Suprapubic skin (tissue), 4 donors: ENCODE results near the gene HNRNPLL.
"Not testable (repeated sequence)": the region's sequence is repeated elsewhere in the genome, so short reads cannot be mapped to it uniquely, and the experiment has no call there.

Experiments
- EP300 ChIP-seq: sonication (generic); formaldehyde crosslinking; IDR thresholded peaks from one replicate; pipeline ENCODE4 v1.6.1; 2017; ENCODE audit warnings: antibody characterized with exemption
- POLR2A ChIP-seq, 2 donors: fragments of 450-650 bp; IDR thresholded peaks; one replicate each; pipeline ENCODE4 v1.6.1; 2017; ENCODE audit warnings: antibody characterized with exemption in 2 of 2, mild to moderate bottlenecking in 2 of 2, moderate library complexity in 2 of 2
- POLR2AphosphoS5 ChIP-seq, 3 donors: sonication (generic); formaldehyde crosslinking; IDR thresholded peaks; one replicate each; pipeline ENCODE4 v1.6.1; 2017; ENCODE audit warnings: antibody characterized with exemption in 3 of 3
- TF ChIP-seq, protein P1 (sequence below), 2 donors: fragments of 200-600 bp in 1 of 2; fragments of 450-650 bp in 1 of 2; sonication (generic) in 1 of 2; IDR thresholded peaks; one replicate each; pipeline ENCODE4 v1.5.1; 2016 to 2019; ENCODE audit warnings: antibody characterized with exemption in 2 of 2, mild to moderate bottlenecking in 1 of 2, moderate library complexity in 1 of 2

- TF ChIP-seq, protein P1, sequence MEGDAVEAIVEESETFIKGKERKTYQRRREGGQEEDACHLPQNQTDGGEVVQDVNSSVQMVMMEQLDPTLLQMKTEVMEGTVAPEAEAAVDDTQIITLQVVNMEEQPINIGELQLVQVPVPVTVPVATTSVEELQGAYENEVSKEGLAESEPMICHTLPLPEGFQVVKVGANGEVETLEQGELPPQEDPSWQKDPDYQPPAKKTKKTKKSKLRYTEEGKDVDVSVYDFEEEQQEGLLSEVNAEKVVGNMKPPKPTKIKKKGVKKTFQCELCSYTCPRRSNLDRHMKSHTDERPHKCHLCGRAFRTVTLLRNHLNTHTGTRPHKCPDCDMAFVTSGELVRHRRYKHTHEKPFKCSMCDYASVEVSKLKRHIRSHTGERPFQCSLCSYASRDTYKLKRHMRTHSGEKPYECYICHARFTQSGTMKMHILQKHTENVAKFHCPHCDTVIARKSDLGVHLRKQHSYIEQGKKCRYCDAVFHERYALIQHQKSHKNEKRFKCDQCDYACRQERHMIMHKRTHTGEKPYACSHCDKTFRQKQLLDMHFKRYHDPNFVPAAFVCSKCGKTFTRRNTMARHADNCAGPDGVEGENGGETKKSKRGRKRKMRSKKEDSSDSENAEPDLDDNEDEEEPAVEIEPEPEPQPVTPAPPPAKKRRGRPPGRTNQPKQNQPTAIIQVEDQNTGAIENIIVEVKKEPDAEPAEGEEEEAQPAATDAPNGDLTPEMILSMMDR (IDR thresholded peaks at IDR 0.05): not testable (repeated sequence)
- TF ChIP-seq POLR2A (IDR thresholded peaks at IDR 0.05); EP300; POLR2AphosphoS5 (IDR thresholded peaks at IDR 0.05): not testable (repeated sequence)
These were observed 65.4 kb downstream of the HNRNPLL start for GRCh38 chr2:38537296-38537695.
